ENCODE data around the gene TRIM27. TPM values are rescaled to one million over a fixed set of nuclear protein-coding genes. Genes with fewer than 3 reads are reported as not detected.
A peak's percentile ranks its signal among the peaks of the same experiment; 100 is the strongest.

The TRIM27 gene
- total RNA-seq, 1 donor from 2014 or later: 53.5 TPM

GRCh38 chr6:28943557-28944411, 20.0 kb upstream of the TRIM27 start:
- no peak for DNase-seq (ENCODE audit: low spot score)
- H3K4me1 Mint-ChIP-seq (ENCODE audit: low read depth): peaks cover 41% of the 10 kb centered on the region
- TF ChIP-seq CTCF (IDR thresholded peaks at IDR 0.05): no peak
- H3K4me3 Mint-ChIP-seq (ENCODE audit: unreplicated experiment): peak overlapping the region; percentile 79
- no peaks in the 10 kb centered on the region for H3K27me3 Mint-ChIP-seq (ENCODE audit: low read depth)
- H3K9me3 Mint-ChIP-seq (ENCODE audit: low read depth): no peaks in the 10 kb centered on the region
- no peaks in the 10 kb centered on the region for H3K36me3 Mint-ChIP-seq (ENCODE audit: low read depth)
- peak overlapping the region; percentile 92 for H3K27ac Mint-ChIP-seq (ENCODE audit: unreplicated experiment)

DNA sequence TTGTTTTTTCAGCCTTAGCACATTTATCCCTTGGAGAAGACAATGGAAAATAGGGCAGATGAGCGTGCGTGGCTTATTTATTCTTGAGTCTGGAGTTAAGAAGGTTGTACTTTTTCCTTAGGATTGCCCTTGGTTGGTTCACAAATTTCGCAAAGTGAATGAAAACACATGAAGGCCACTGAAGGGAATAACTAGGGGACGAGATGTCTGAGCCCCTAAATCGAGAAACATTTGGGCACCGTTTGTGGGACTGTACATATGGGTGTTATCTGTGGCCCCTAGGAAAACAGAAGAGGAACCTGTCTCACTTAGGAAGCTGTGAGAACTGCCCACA, 19.4 kb upstream of the TRIM27 start:
- H3K4me3 Mint-ChIP-seq (ENCODE audit: unreplicated experiment): peak overlapping the region; percentile 79
- peaks cover 41% of the 10 kb centered on the region for H3K4me1 Mint-ChIP-seq (ENCODE audit: low read depth)
- H3K9me3 Mint-ChIP-seq (ENCODE audit: low read depth): no peaks in the 10 kb centered on the region
- H3K27ac Mint-ChIP-seq (ENCODE audit: unreplicated experiment): no peak overlapping the region
- H3K36me3 Mint-ChIP-seq (ENCODE audit: low read depth): no peaks in the 10 kb centered on the region
- no peak for DNase-seq (ENCODE audit: low spot score)
- no peak for TF ChIP-seq CTCF (IDR thresholded peaks at IDR 0.05)
- no peaks in the 10 kb centered on the region for H3K27me3 Mint-ChIP-seq (ENCODE audit: low read depth)

- Mint-ChIP-seq H3K36me3 (ENCODE audit: low read depth) (no peaks in the 10 kb centered on the region), H3K27me3 (ENCODE audit: low read depth) (no peaks in the 10 kb centered on the region), H3K9me3 (ENCODE audit: low read depth) (no peaks in the 10 kb centered on the region), H3K4me1 (ENCODE audit: low read depth) (peaks cover 37% of the 10 kb centered on the region), H3K27ac (ENCODE audit: unreplicated experiment) (no peak overlapping the region), H3K4me3 (ENCODE audit: unreplicated experiment) (peak overlapping the region; percentile 87)
- DNase-seq (ENCODE audit: low spot score): no peak
- TF ChIP-seq CTCF (IDR thresholded peaks at IDR 0.05): no peak
Observed at GRCh38 chr6:28941684-28942448, 18.1 kb upstream of the TRIM27 start.

DNA sequence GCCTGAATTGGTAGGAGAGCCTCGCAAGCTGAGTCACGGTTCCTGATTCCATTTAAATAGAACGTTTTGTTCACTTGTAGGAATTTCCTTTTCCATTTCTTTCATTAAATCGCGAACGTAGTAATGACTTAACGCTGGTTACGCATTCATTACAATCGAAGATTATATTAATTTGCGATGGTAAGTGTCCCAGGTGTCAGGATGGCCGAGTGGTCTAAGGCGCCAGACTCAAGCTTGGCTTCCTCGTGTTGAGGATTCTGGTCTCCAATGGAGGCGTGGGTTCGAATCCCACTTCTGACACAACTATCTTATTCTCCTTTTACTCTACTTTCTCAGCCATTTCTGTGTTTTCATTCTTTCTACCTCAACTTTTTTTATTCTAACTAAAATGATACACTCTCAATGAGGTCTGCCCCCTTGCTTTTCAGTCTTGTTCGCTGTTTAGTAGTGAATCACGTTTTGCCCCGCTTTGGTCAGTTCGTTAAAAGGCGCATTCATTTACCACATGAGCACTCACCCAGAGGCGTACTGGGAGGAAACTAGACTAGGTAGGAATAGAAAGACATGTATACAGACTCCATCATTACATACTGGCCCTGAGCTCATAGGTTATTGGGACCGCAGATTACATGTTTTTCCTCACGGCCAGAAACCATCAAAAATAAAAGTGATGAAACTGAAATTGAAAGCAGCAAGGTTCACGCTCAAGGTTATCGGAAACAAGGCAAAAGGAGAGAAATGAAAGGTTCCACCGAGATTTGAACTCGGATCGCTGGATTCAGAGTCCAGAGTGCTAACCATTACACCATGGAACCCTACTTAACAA, 17.3 kb upstream of the TRIM27 start:
- H3K27ac Mint-ChIP-seq (ENCODE audit: unreplicated experiment): peak overlapping the region; percentile 95
- no peak for TF ChIP-seq CTCF (IDR thresholded peaks at IDR 0.05)
- peak overlapping the region; percentile 87 for H3K4me3 Mint-ChIP-seq (ENCODE audit: unreplicated experiment)
- no peaks in the 10 kb centered on the region for H3K9me3 Mint-ChIP-seq (ENCODE audit: low read depth)
- H3K4me1 Mint-ChIP-seq (ENCODE audit: low read depth): peaks cover 37% of the 10 kb centered on the region
- no peak for DNase-seq (ENCODE audit: low spot score)
- no peaks in the 10 kb centered on the region for H3K36me3 Mint-ChIP-seq (ENCODE audit: low read depth)
- no peaks in the 10 kb centered on the region for H3K27me3 Mint-ChIP-seq (ENCODE audit: low read depth)
